RWPE1 (cell line): ENCODE measurements around the gene GPR37L1.

ENCODE experiments used
- CTCF ChIA-PET: fragments of 350-600 bp; sonication (Branson Sonifier 250); formaldehyde crosslinking; extraction: SDS; loops from one replicate; lab custom pipeline; 2021; lab: Yijun Ruan, JAX
- POLR2A ChIA-PET: fragments of 400-600 bp; formaldehyde crosslinking; extraction: SDS; loops from one replicate; lab custom pipeline; 2020; ENCODE audit warnings: antibody characterized with exemption; ENCODE audit not compliant: low non-redundant PET; lab: Yijun Ruan, JAX
- DNase-seq: peaks from one replicate; pipeline ENCODE4 v3.0.0; 2012; ENCODE audit warnings: low spot score
- H3K27ac ChIP-seq: fragments of 450-650 bp; 2 replicates; pipeline ENCODE4 v1.5.1; 2017
- CTCF ChIP-seq: fragments of 450-650 bp; conservative IDR thresholded peaks from 2 replicates; pipeline ENCODE4 v1.5.1; 2017; ENCODE audit warnings: low read depth, mild to moderate bottlenecking

The GPR37L1 gene

GRCh38 chr1:202151045-202151444, 28.3 kb downstream of the GPR37L1 start:
- CTCF ChIA-PET, result interaction anchor here (1.0 to 2.3 kb wide), 2 partner anchors 16 to 38 kb away, joined by 3 to 5 read pairs; no protein-coding TSS in a partner anchor
- no peak for TF ChIP-seq CTCF
- DNase-seq, result no peak
- no peak overlapping the region for H3K27ac ChIP-seq
- POLR2A ChIA-PET, result no interaction called here

GRCh38 chr1:202152399-202152798, 29.7 kb downstream of the GPR37L1 start:
- POLR2A ChIA-PET, result no interaction called here
- DNase-seq, result no peak
- CTCF ChIA-PET, result interaction anchor here (2.3 kb wide), 1 partner anchor 17 kb away, joined by 5 read pairs; no protein-coding TSS in a partner anchor
- no peak for TF ChIP-seq CTCF
- H3K27ac ChIP-seq, result no peak overlapping the region

- TF ChIP-seq CTCF, result no peak
- POLR2A ChIA-PET, result no interaction called here
- DNase-seq, result no peak
- H3K27ac ChIP-seq, result no peak overlapping the region
- CTCF ChIA-PET, result interaction anchor here (0.7 kb wide), 1 partner anchor 9 kb away, joined by 4 read pairs; no protein-coding TSS in a partner anchor
Measured at GRCh38 chr1:202153284-202153683, 30.6 kb downstream of the GPR37L1 start.

- ChIA-PET POLR2A (no interaction called here), CTCF (interaction anchor here (0.5 to 1.3 kb wide), 7 partner anchors 8 to 1247 kb away, joined by 3 to 6 read pairs (median 3); partner anchors contain the start of gene LGR6)
- H3K27ac ChIP-seq, result no peak overlapping the region
- no peak for DNase-seq
- no peak for TF ChIP-seq CTCF
Measured at GRCh38 chr1:202154148-202154765, 31.5 kb downstream of the GPR37L1 start.

GRCh38 chr1:202154766-202155477, 32.2 kb downstream of the GPR37L1 start:
- 0 out of 2 replicates have a peak, but pooled peaks have one; percentile 6 for TF ChIP-seq CTCF
- DNase-seq, result no peak
- POLR2A ChIA-PET, result no interaction called here
- CTCF ChIA-PET, result interaction anchor here (0.6 to 1.3 kb wide), 5 partner anchors 16 to 566 kb away, joined by 3 to 6 read pairs (median 3); partner anchors contain the start of gene LGR6
- H3K27ac ChIP-seq, result no peak overlapping the region

GRCh38 chr1:202155478-202156021, 32.8 kb downstream of the GPR37L1 start:
- no peak for TF ChIP-seq CTCF

More at GRCh38 chr1:202155478-202156021, 32.8 kb downstream of the GPR37L1 start:
- H3K27ac ChIP-seq, result no peak overlapping the region
- DNase-seq, result peak; percentile 41
- POLR2A ChIA-PET, result no interaction called here
- CTCF ChIA-PET, result interaction anchor here (0.6 to 1.1 kb wide), 2 partner anchors 20 to 219 kb away, joined by 3 to 4 read pairs; no protein-coding TSS in a partner anchor
